ENCODE measurements around the gene CACNA1I.

The CACNA1I gene

GRCh38 chr22:39718206-39718605 is 147.7 kb downstream of the CACNA1I start:
- no peak for TF ChIP-seq CTCF (IDR thresholded peaks at IDR 0.05; ENCODE audit: insufficient read depth, low read depth, low read length, missing control alignments)
- H3K4me3 ChIP-seq (ENCODE audit: low read length) = no peak overlapping the region
- no peak for DNase-seq (ENCODE audit: low read depth)

GRCh38 chr22:39718921-39719475 is 148.4 kb downstream of the CACNA1I start:
- H3K4me3 ChIP-seq (ENCODE audit: low read length) = no peak overlapping the region
- no peak for DNase-seq (ENCODE audit: low read depth)
- TF ChIP-seq CTCF (IDR thresholded peaks at IDR 0.05; ENCODE audit: insufficient read depth, low read depth, low read length, missing control alignments) = no peak

GRCh38 chr22:39719559-39720450 is 149.3 kb downstream of the CACNA1I start:
- no peak for DNase-seq (ENCODE audit: low read depth)
- TF ChIP-seq CTCF (IDR thresholded peaks at IDR 0.05; ENCODE audit: insufficient read depth, low read depth, low read length, missing control alignments) = no peak
- H3K4me3 ChIP-seq (ENCODE audit: low read length) = no peak overlapping the region

GRCh38 chr22:39721206-39722031 is 150.9 kb downstream of the CACNA1I start:
- no peak for DNase-seq (ENCODE audit: low read depth)
- H3K4me3 ChIP-seq (ENCODE audit: low read length) = no peak overlapping the region
- no peak for TF ChIP-seq CTCF (IDR thresholded peaks at IDR 0.05; ENCODE audit: insufficient read depth, low read depth, low read length, missing control alignments)

GRCh38 chr22:39722032-39722325 is 151.4 kb downstream of the CACNA1I start:
- no peak overlapping the region for H3K4me3 ChIP-seq (ENCODE audit: low read length)
- TF ChIP-seq CTCF (IDR thresholded peaks at IDR 0.05; ENCODE audit: insufficient read depth, low read depth, low read length, missing control alignments) = no peak
- no peak for DNase-seq (ENCODE audit: low read depth)

GRCh38 chr22:39722501-39722900 is 151.9 kb downstream of the CACNA1I start:
- no peak for TF ChIP-seq CTCF (IDR thresholded peaks at IDR 0.05; ENCODE audit: insufficient read depth, low read depth, low read length, missing control alignments)
- H3K4me3 ChIP-seq (ENCODE audit: low read length) = no peak overlapping the region
- no peak for DNase-seq (ENCODE audit: low read depth)

Data from epithelial cell of esophagus (primary cell).